HepG2 (cell line): ENCODE results near the gene NFYB. TPM values are rescaled to one million over a fixed set of nuclear protein-coding genes. Genes with fewer than 3 reads are reported as not detected.

ENCODE experiments used
- ATAC-seq: fragments of 200-7000 bp; cut with Tn5 transposase; 3 replicates; pipeline ENCODE4 v1.9.1; 2020; ENCODE audit warnings: mild to moderate bottlenecking, moderate library complexity
- BruUV-seq: library from RNA; stranded (reverse); fragments of 400-500 nt; replicated peaks from 2 replicates; lab custom pipeline; 2021; lab: Mats Ljungman, UMichigan
- CTCF ChIA-PET: fragments of 300-600 bp; formaldehyde crosslinking; extraction: SDS; loops from one replicate; lab custom pipeline; 2021; ENCODE audit warnings: low total read pairs, inconsistent platforms, low intra/inter-chr PET ratio; lab: Yijun Ruan, JAX
- POLR2A ChIA-PET: fragments of 350-600 bp; sonication (Branson Sonifier 250); formaldehyde crosslinking; loops from one replicate; lab custom pipeline; 2020; ENCODE audit warnings: antibody characterized with exemption, inconsistent platforms; lab: Yijun Ruan, JAX
- DNase-seq: peaks from one replicate; pipeline ENCODE4 v3.0.0-alpha.2; 2015; ENCODE audit warnings: low spot score
- FAIRE-seq: peaks from 3 replicates; lab custom pipeline; 2011; peaks lifted over from hg19 to GRCh38; lab: Jason Lieb, UNC
- H2AFZ ChIP-seq: one replicate; pipeline ENCODE4 v1.6.1; 2011; ENCODE audit warnings: low read length, inconsistent platforms
- H3K27ac ChIP-seq: fragments of 300-600 bp; 3 replicates; pipeline ENCODE4 v1.8.0; 2011; ENCODE audit warnings: mixed run types, mild to moderate bottlenecking, mixed read lengths, low read length, inconsistent platforms; ENCODE audit not compliant: insufficient read depth; ENCODE audit errors: extremely low read length
- H3K27me3 ChIP-seq, 2 experiments: fragments of 200-600 bp in 1 of 2; 2 replicates in 1 of 2; 3 replicates in 1 of 2; pipeline versions ENCODE4 v1.6.0 to v1.8.0; 2011; ENCODE audit warnings: low read length in 2 of 2, mild to moderate bottlenecking in 2 of 2, moderate library complexity in 2 of 2, inconsistent platforms in 1 of 2; ENCODE audit not compliant: insufficient read depth in 2 of 2, control insufficient read depth in 1 of 2
- H3K36me3 ChIP-seq, 2 experiments: fragments of 200-600 bp in 1 of 2; replicated peaks in 1 of 2; 2 replicates in 1 of 2; 3 replicates in 1 of 2; pipeline versions ENCODE4 v1.5.1 to v1.8.0; 2011; ENCODE audit warnings: low read length in 2 of 2, inconsistent platforms in 1 of 2; ENCODE audit not compliant: insufficient read depth in 2 of 2, control insufficient read depth in 1 of 2
- H3K4me1 ChIP-seq: 2 replicates; pipeline ENCODE4 v1.5.1; 2012; ENCODE audit warnings: low read length, inconsistent platforms; ENCODE audit not compliant: insufficient read depth
- H3K4me2 ChIP-seq: 2 replicates; pipeline ENCODE4 v1.6.0; 2011; ENCODE audit warnings: low read depth, low read length, inconsistent platforms
- H3K4me3 ChIP-seq, 3 experiments: fragments of 200-600 bp in 1 of 3; sonication (generic), shearing (Covaris generic) in 1 of 3; replicated peaks in 1 of 3; 2 replicates each; pipeline ENCODE4 v1.5.1; 2011 to 2016; ENCODE audit warnings: low read length in 3 of 3, inconsistent platforms in 2 of 3, low read depth in 2 of 3, mild to moderate bottlenecking in 2 of 3, control low read depth in 1 of 3, mixed read lengths in 1 of 3; ENCODE audit not compliant: insufficient read depth in 1 of 3
- H3K79me2 ChIP-seq: one replicate; pipeline ENCODE4 v1.6.1; 2011; ENCODE audit warnings: low read length, inconsistent platforms; ENCODE audit not compliant: insufficient read depth
- H3K9ac ChIP-seq: 2 replicates; pipeline ENCODE4 v1.6.0; 2011; ENCODE audit warnings: mild to moderate bottlenecking, low read depth, low read length, inconsistent platforms; ENCODE audit not compliant: insufficient read depth
- H3K9me3 ChIP-seq: 2 replicates; pipeline ENCODE4 v1.5.1; 2012; ENCODE audit warnings: mild to moderate bottlenecking, low read length
- H4K20me1 ChIP-seq: 2 replicates; pipeline ENCODE4 v1.6.0; 2011; ENCODE audit warnings: inconsistent platforms, mild to moderate bottlenecking, low read length, moderate library complexity; ENCODE audit not compliant: insufficient read depth
- MTERF4 ChIP-seq: sonication (generic); formaldehyde crosslinking; IDR thresholded peaks from 2 replicates; pipeline ENCODE4 v1.8.0; 2023; ENCODE audit warnings: mild to moderate bottlenecking, missing genetic modification reagents
- RELA ChIP-seq: sonication (generic); formaldehyde crosslinking; IDR thresholded peaks from 2 replicates; pipeline ENCODE4 v1.4.0; 2020; ENCODE audit warnings: missing genetic modification reagents
- TBX3 ChIP-seq: fragments of 450-650 bp; IDR thresholded peaks from 2 replicates; pipeline ENCODE4 v1.6.1; 2017; ENCODE audit warnings: antibody characterized with exemption, mild to moderate bottlenecking, inconsistent platforms, borderline replicate concordance
- ZBTB39 ChIP-seq: sonication (generic); formaldehyde crosslinking; IDR thresholded peaks from 2 replicates; pipeline ENCODE4 v1.5.0; 2020; ENCODE audit warnings: missing genetic modification reagents
- ZNF451 ChIP-seq: sonication (generic); formaldehyde crosslinking; IDR thresholded peaks from 2 replicates; pipeline ENCODE4 v1.5.0; 2020; ENCODE audit warnings: mild to moderate bottlenecking, missing genetic modification reagents
- ZNF468 ChIP-seq: sonication (generic); formaldehyde crosslinking; IDR thresholded peaks from 2 replicates; pipeline ENCODE4 v1.8.0; 2022; ENCODE audit warnings: mild to moderate bottlenecking, moderate library complexity, missing genetic modification reagents
- ZNF546 ChIP-seq: sonication (generic); formaldehyde crosslinking; conservative IDR thresholded peaks from 2 replicates; pipeline ENCODE4 v1.8.1; 2023; ENCODE audit warnings: mild to moderate bottlenecking, missing genetic modification reagents
- ZNF552 ChIP-seq: sonication (generic); formaldehyde crosslinking; IDR thresholded peaks from 2 replicates; pipeline ENCODE4 v1.9.0; 2022; ENCODE audit warnings: missing genetic modification reagents, mild to moderate bottlenecking, borderline replicate concordance
- ZNF576 ChIP-seq: sonication (generic); formaldehyde crosslinking; IDR thresholded peaks from 2 replicates; pipeline ENCODE4 v1.4.0; 2020; ENCODE audit warnings: mild to moderate bottlenecking, missing genetic modification reagents
- WGBS: methylation state at CpG from one replicate; pipeline ENCODE4 v1.1.6; 2017; ENCODE audit warnings: low lambda C conversion rate; 5-methylcytosine and 5-hydroxymethylcytosine counted together
- in situ Hi-C: cut with HindIII; loops from 2 replicates; pipeline ENCODE4 v1.10.0; 2017; ENCODE audit warnings: low pct_unique_long_range_greater_than_20kb; ENCODE audit not compliant: extremely low pct_ligation_motif_present
- intact Hi-C: fragments of 100-400 bp; cut with micrococcal nuclease; formaldehyde crosslinking; loops from one replicate; pipeline ENCODE4 v1.10.0; 2022; ENCODE audit not compliant: unreplicated experiment
- polyA plus RNA-seq, 8 experiments: library from polyadenylated mRNA; depleted of rRNA in 3 of 8; stranded (reverse) in 7 of 8; unstranded in 1 of 8; fragments of >200 nt; fragmentation: Illumina TruSeq in 4 of 8; extraction: Trizol in 4 of 8; gene quantifications; 2 replicates each; pipeline versions ENCODE4 v1.2.1 to v1.2.3, GENCODE V29; 2011 to 2016; ENCODE audit warnings: low read depth in 4 of 8, missing spikeins in 1 of 8, mixed read lengths in 1 of 8; ENCODE audit not compliant: insufficient read depth in 1 of 8
- total RNA-seq, 5 experiments: library from RNA; depleted of rRNA; stranded (reverse); fragments of >200 nt; fragmentation: Illumina TruSeq; extraction: Trizol; gene quantifications; 2 replicates each; pipeline ENCODE4 v1.2.3, GENCODE V29; 2016; ENCODE audit warnings: low read depth in 1 of 5

The NFYB gene
- total and polyA plus RNA-seq, 2 of the 13 experiments (the other 11 are each of a cell fraction or from before 2014, with no cell fraction given) = 18.7 to 36.6 TPM

GRCh38 chr12:104177336-104177662 is 39.3 kb upstream of the NFYB start:
- H3K9ac ChIP-seq = no peak overlapping the region
- H3K27ac ChIP-seq = no peak overlapping the region
- peaks cover 8% of the 10 kb centered on the region; the same call in 1 of the 2 replicates for H3K4me1 ChIP-seq
- in situ Hi-C loops (no loop called here), intact Hi-C loops (no loop called here)
- H3K27me3 ChIP-seq = no peaks in the 10 kb centered on the region
- H2AFZ ChIP-seq = no peak overlapping the region
- no TSS peak for BruUV-seq
- H3K4me2 ChIP-seq = no peak overlapping the region
- H3K79me2 ChIP-seq = no peaks in the 10 kb centered on the region
- no peaks in the 10 kb centered on the region for H4K20me1 ChIP-seq
- FAIRE-seq (no peak), DNase-seq (no peak), ATAC-seq (no peak)
- no peak overlapping the region for H3K4me3 ChIP-seq
- no peaks in the 10 kb centered on the region for H3K36me3 ChIP-seq
- WGBS = 25% methylated on average over 2 of the region's 2 CpGs
- ChIA-PET POLR2A (no interaction called here), CTCF (no interaction called here)
- no peaks in the 10 kb centered on the region for H3K9me3 ChIP-seq
- no peak for TF ChIP-seq MTERF4 (CRISPR knock-in tag)
- no peak for TF ChIP-seq ZNF468 (CRISPR knock-in tag)
- no peak for TF ChIP-seq RELA (CRISPR knock-in tag)
- no peak for TF ChIP-seq ZBTB39 (CRISPR knock-in tag)
- no peak for TF ChIP-seq ZNF576
- no peak for TF ChIP-seq ZNF451 (CRISPR knock-in tag)
- TF ChIP-seq ZNF546 (CRISPR knock-in tag) = no peak
- TF ChIP-seq ZNF552 (CRISPR knock-in tag) = no peak
- TF ChIP-seq TBX3 = no peak
